Measurements from ENCODE around the gene OR1F1. TPM values are rescaled to one million over a fixed set of nuclear protein-coding genes. Genes with fewer than 3 reads are reported as not detected.

The OR1F1 gene
- total RNA-seq, 2 donors from 2014 or later, result not detected

GRCh38 chr16:3254309-3254708 lies 66.3 kb downstream of the OR1F1 start:
- intact Hi-C loops (cut with DNase I), result no loop called here
- WGBS, 2 donors, result 38 to 50% methylated on average over 10 to 35 of the region's 35 CpGs
- H3K4me3 ChIP-seq, result no peak overlapping the region

More at GRCh38 chr16:3254309-3254708, 66.3 kb downstream of the OR1F1 start:
- H3K36me3 ChIP-seq (replicated peaks in 1 of 2; ENCODE audit: insufficient read depth in 1 of 2, low read depth in 2 of 2), result no peaks in the 10 kb centered on the region
- H3K9me3 ChIP-seq, result no peaks in the 10 kb centered on the region
- H3K4me1 ChIP-seq, result no peaks in the 10 kb centered on the region
- ATAC-seq (no peak), DNase-seq (no peak)
- H3K27me3 ChIP-seq, result peaks cover 0 to 6% of the 10 kb centered on the region in 2 donors
- H3K27ac ChIP-seq, result no peak overlapping the region
- TF ChIP-seq CTCF (IDR thresholded peaks at IDR 0.05) (no peak), POLR2A (IDR thresholded peaks at IDR 0.05) (no peak)

Other genes with a start within 250 kb of the OR1F1 start
- 1 to 10 TPM in 1 of 2 donors, not detected in 1; 6.3 TPM for gene KREMEN2, start 223.9 kb upstream of the OR1F1 start, total RNA-seq
- gene PAQR4, start 218.9 kb upstream of the OR1F1 start, total RNA-seq, result 10 to 100 TPM in 1 of 2 donors, 1 to 10 TPM in 1; 8.8 to 13.2 TPM
- gene PKMYT1, start 207.8 kb upstream of the OR1F1 start, total RNA-seq, result under 1 TPM in 1 of 2 donors, not detected in 1; 0.26 TPM
- 10 to 100 TPM in 1 of 2 donors, 1 to 10 TPM in 1; 4.7 to 11.2 TPM for gene CLDN9, start 175.3 kb upstream of the OR1F1 start, total RNA-seq
- gene CLDN6, start 170.0 kb upstream of the OR1F1 start, total RNA-seq, result under 1 TPM; 0.33 to 0.78 TPM
- 100 to 1,000 TPM; 132 to 229 TPM for gene TNFRSF12A, start 167.8 kb upstream of the OR1F1 start, total RNA-seq
- 10 to 100 TPM in 1 of 2 donors, 1 to 10 TPM in 1; 6.9 to 15.3 TPM for gene HCFC1R1, start 164.3 kb upstream of the OR1F1 start, total RNA-seq
- 10 to 100 TPM; 11.7 to 21.8 TPM for gene THOC6, start 164.2 kb upstream of the OR1F1 start, total RNA-seq
- 100 to 1,000 TPM; 132 to 357 TPM for gene BICDL2, start 151.3 kb upstream of the OR1F1 start, total RNA-seq
- gene MMP25, start 141.6 kb upstream of the OR1F1 start, total RNA-seq, result under 1 TPM; under 0.01 to 0.99 TPM
- gene IL32, start 122.6 kb upstream of the OR1F1 start, total RNA-seq, result 100 to 1,000 TPM; 184 to 238 TPM
- gene ZSCAN10, start 88.9 kb upstream of the OR1F1 start, total RNA-seq, result not detected
- gene ZNF205, start 75.6 kb upstream of the OR1F1 start, total RNA-seq, result 10 to 100 TPM; 14.2 to 20.0 TPM
- gene ZNF213, start 53.2 kb upstream of the OR1F1 start, total RNA-seq, result 10 to 100 TPM; 12.5 to 21.4 TPM
- gene ZNF200, start 47.0 kb downstream of the OR1F1 start, total RNA-seq, result 1 to 10 TPM; 2.0 to 7.0 TPM
- gene MEFV, start 68.4 kb downstream of the OR1F1 start, total RNA-seq, result under 1 TPM; 0.78 to 0.99 TPM
- gene ZNF263, start 95.3 kb downstream of the OR1F1 start, total RNA-seq, result 10 to 100 TPM; 19.8 to 31.1 TPM
- gene TIGD7, start 117.2 kb downstream of the OR1F1 start, total RNA-seq, result 1 to 10 TPM; 2.6 to 4.6 TPM
- gene ZNF75A, start 117.3 kb downstream of the OR1F1 start, total RNA-seq, result 10 to 100 TPM; 12.9 to 15.3 TPM
- not detected for gene OR2C1, start 167.7 kb downstream of the OR1F1 start, total RNA-seq
- 1 to 10 TPM; 4.0 to 7.3 TPM for gene ZSCAN32, start 212.8 kb downstream of the OR1F1 start, total RNA-seq
- 10 to 100 TPM in 1 of 2 donors, 1 to 10 TPM in 1; 4.9 to 13.0 TPM for gene ZNF174, start 213.0 kb downstream of the OR1F1 start, total RNA-seq